OCI-LY7 (cell line): ENCODE data around the gene TFG. TPM values are rescaled to one million over a fixed set of nuclear protein-coding genes. Genes with fewer than 3 reads are reported as not detected.

Experiments
- BruUV-seq: library from RNA; stranded (reverse); fragments of 400-500 nt; replicated peaks from 2 replicates; lab custom pipeline; 2021; lab: Mats Ljungman, UMichigan
- CTCF ChIA-PET: fragments of 300-600 bp; sonication (Branson Sonifier 250); formaldehyde crosslinking; loops from one replicate; lab custom pipeline; 2022; ENCODE audit warnings: antibody characterized with exemption; ENCODE audit not compliant: unreplicated experiment; lab: Charles Lee
- POLR2A ChIA-PET: fragments of 300-600 bp; sonication (Branson Sonifier 250); formaldehyde crosslinking; loops from one replicate; lab custom pipeline; 2022; ENCODE audit warnings: antibody characterized with exemption; lab: Charles Lee
- DNase-seq: peaks from one replicate; pipeline ENCODE4 v3.0.0-alpha.2; 2015; ENCODE audit warnings: low spot score
- H2AFZ ChIP-seq: fragments of 200-600 bp; sonication (generic), shearing (Covaris generic); 2 replicates; pipeline ENCODE4 v1.6.1; 2014; ENCODE audit warnings: mild to moderate bottlenecking, antibody characterized with exemption, low read length, moderate library complexity
- H3K27ac ChIP-seq: fragments of 200-600 bp; sonication (generic); 2 replicates; pipeline ENCODE4 v1.5.1; 2014; ENCODE audit warnings: mixed run types, low read depth, mild to moderate bottlenecking, moderate library complexity, low read length, inconsistent platforms; ENCODE audit not compliant: poor library complexity, severe bottlenecking
- H3K36me3 ChIP-seq: fragments of 200-600 bp; sonication (generic); 2 replicates; pipeline ENCODE4 v1.6.1; 2014; ENCODE audit warnings: mild to moderate bottlenecking, antibody characterized with exemption, low read length, moderate library complexity, mixed read lengths; ENCODE audit not compliant: insufficient read depth
- H3K4me1 ChIP-seq: fragments of 200-600 bp; sonication (generic); 2 replicates; pipeline ENCODE4 v1.5.1; 2014; ENCODE audit warnings: mild to moderate bottlenecking, low read length; ENCODE audit not compliant: insufficient read depth, poor library complexity, severe bottlenecking
- H3K4me2 ChIP-seq: fragments of 200-600 bp; sonication (generic); 2 replicates; pipeline ENCODE4 v1.6.1; 2014; ENCODE audit warnings: mild to moderate bottlenecking, low read length
- H3K4me3 ChIP-seq: fragments of 200-600 bp; sonication (generic); 2 replicates; pipeline ENCODE4 v1.5.1; 2014; ENCODE audit warnings: mild to moderate bottlenecking, low read depth, low read length; ENCODE audit not compliant: poor library complexity, severe bottlenecking
- H3K79me2 ChIP-seq: fragments of 200-600 bp; sonication (generic); 2 replicates; pipeline ENCODE4 v1.6.1; 2016; ENCODE audit warnings: low read depth, mild to moderate bottlenecking, low read length, moderate library complexity, mixed read lengths; ENCODE audit not compliant: insufficient read depth
- H3K9me2 ChIP-seq: fragments of 200-600 bp; sonication (generic); 2 replicates; pipeline ENCODE4 v1.6.1; 2016; ENCODE audit warnings: mild to moderate bottlenecking, low read length, mixed read lengths; ENCODE audit not compliant: insufficient read depth
- H3K9me3 ChIP-seq: fragments of 200-600 bp; sonication (generic); 2 replicates; pipeline ENCODE4 v1.6.1; 2014; ENCODE audit warnings: mild to moderate bottlenecking, mixed run types, low read length, mixed read lengths
- H4K20me1 ChIP-seq: fragments of 200-600 bp; sonication (generic); 2 replicates; pipeline ENCODE4 v1.6.1; 2014; ENCODE audit warnings: mild to moderate bottlenecking, antibody characterized with exemption, low read length, moderate library complexity, mixed read lengths; ENCODE audit not compliant: insufficient read depth
- CTCF ChIP-seq: fragments of 200-600 bp; sonication (generic); conservative IDR thresholded peaks from 2 replicates; pipeline ENCODE4 v1.5.1; 2014; ENCODE audit warnings: mild to moderate bottlenecking, antibody characterized with exemption, low read length, moderate library complexity, mixed read lengths
- EZH2phosphoT487 ChIP-seq: fragments of 200-600 bp; sonication (generic); IDR thresholded peaks from 2 replicates; pipeline ENCODE4 v1.6.1; 2018; ENCODE audit warnings: low read depth, borderline replicate concordance, mild to moderate bottlenecking, mixed run types, antibody characterized with exemption, low read length, moderate library complexity, mixed read lengths
- intact Hi-C: fragments of 100-400 bp; cut with micrococcal nuclease; formaldehyde crosslinking; loops from one replicate; pipeline ENCODE4 v1.10.0; 2022; ENCODE audit not compliant: unreplicated experiment
- total RNA-seq, 2 experiments: library from RNA; depleted of rRNA in 1 of 2; stranded (reverse); fragments of >200 nt in 1 of 2; shearing (Covaris generic) in 1 of 2; gene quantifications; 2 replicates each; pipeline ENCODE4 v1.2.3, GENCODE V29; 2014 to 2022

Gene TFG
- total RNA-seq, 2 experiments from 2014 or later: 29.4 to 61.1 TPM

DNA sequence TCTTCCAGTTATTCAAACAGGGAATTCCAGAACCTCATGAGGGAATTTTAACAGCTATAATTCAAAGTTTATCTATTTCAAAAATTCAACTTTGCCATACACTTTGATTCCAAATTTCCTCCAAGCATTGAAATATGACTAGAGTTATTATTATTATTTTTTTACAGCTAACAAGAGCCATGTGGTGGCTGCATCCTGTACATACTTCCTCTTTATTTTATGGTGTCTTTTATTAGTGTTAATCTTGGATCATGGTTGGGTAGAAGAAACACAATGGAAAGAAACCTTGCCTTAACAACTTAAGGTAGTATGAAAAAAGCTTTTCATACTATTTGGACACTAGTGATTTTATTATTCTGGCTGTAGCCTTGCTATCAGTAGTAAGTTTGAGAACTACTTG is 52.7 kb downstream of the TFG start:
- Histone ChIP-seq H3K36me3 (no peaks in the 10 kb centered on the region), H4K20me1 (no peaks in the 10 kb centered on the region), H2AFZ (no peak overlapping the region), H3K9me3 (no peaks in the 10 kb centered on the region), H3K4me2 (no peak overlapping the region), H3K9me2 (no peaks in the 10 kb centered on the region), H3K27ac (no peak overlapping the region), H3K4me1 (no peaks in the 10 kb centered on the region), H3K4me3 (no peak overlapping the region), H3K79me2 (no peaks in the 10 kb centered on the region)
- intact Hi-C loops: no loop called here
- POLR2A ChIA-PET: interaction anchor here (0.5 to 1.1 kb wide), 4 partner anchors 15 to 857 kb away, joined by 3 to 6 read pairs (median 4); no protein-coding TSS in a partner anchor
- CTCF ChIA-PET: interaction anchor here (0.6 kb wide), 1 partner anchor 181 kb away, joined by 3 read pairs; no protein-coding TSS in a partner anchor
- TF ChIP-seq EZH2phosphoT487 (no peak), CTCF (no peak)
- BruUV-seq: no TSS peak
- no peak for DNase-seq

GRCh38 chr3:100765437-100765975 is 56.2 kb downstream of the TFG start:
- no peak overlapping the region for H2AFZ ChIP-seq
- H4K20me1 ChIP-seq: no peaks in the 10 kb centered on the region
- H3K4me2 ChIP-seq: no peak overlapping the region
- no peaks in the 10 kb centered on the region for H3K9me3 ChIP-seq
- no peak for DNase-seq
- CTCF ChIA-PET: no interaction called here
- BruUV-seq: no TSS peak
- H3K79me2 ChIP-seq: no peaks in the 10 kb centered on the region
- TF ChIP-seq CTCF (no peak), EZH2phosphoT487 (no peak)
- POLR2A ChIA-PET: no interaction called here
- no peaks in the 10 kb centered on the region for H3K4me1 ChIP-seq
- H3K9me2 ChIP-seq: no peaks in the 10 kb centered on the region
- H3K4me3 ChIP-seq: no peak overlapping the region
- no peaks in the 10 kb centered on the region for H3K36me3 ChIP-seq
- no peak overlapping the region for H3K27ac ChIP-seq
- intact Hi-C loops: no loop called here

- intact Hi-C loops: no loop called here
- no peaks in the 10 kb centered on the region for H3K4me1 ChIP-seq
- no peaks in the 10 kb centered on the region for H4K20me1 ChIP-seq
- no peak overlapping the region for H3K27ac ChIP-seq
- no peak overlapping the region for H3K4me3 ChIP-seq
- no peaks in the 10 kb centered on the region for H3K36me3 ChIP-seq
- H3K9me2 ChIP-seq: no peaks in the 10 kb centered on the region
- ChIA-PET CTCF (no interaction called here), POLR2A (no interaction called here)
- no peak overlapping the region for H3K4me2 ChIP-seq
- TF ChIP-seq CTCF: no peak
- no peak for TF ChIP-seq EZH2phosphoT487
- BruUV-seq: no TSS peak
- H3K9me3 ChIP-seq: no peaks in the 10 kb centered on the region
- no peak for DNase-seq
- H3K79me2 ChIP-seq: no peaks in the 10 kb centered on the region
- no peak overlapping the region for H2AFZ ChIP-seq
These were observed 56.8 kb downstream of the TFG start for GRCh38 chr3:100766069-100766468.
